PFSK-1 (cell line): ENCODE results near the gene INSL3.

Source experiments
- POLR2AphosphoS5 ChIP-seq: IDR thresholded peaks from 2 replicates; pipeline ENCODE4 v1.6.1; 2012; ENCODE audit warnings: low read depth, mild to moderate bottlenecking, control low read depth, low read length, moderate library complexity
- REST ChIP-seq, 2 experiments: IDR thresholded peaks; 2 replicates each; pipeline versions ENCODE4 v1.6.1 to v1.8.0; 2011 to 2012; ENCODE audit warnings: low read depth in 2 of 2, low read length in 2 of 2, control low read depth in 1 of 2, inconsistent platforms in 1 of 2, mild to moderate bottlenecking in 1 of 2, moderate library complexity in 1 of 2; ENCODE audit not compliant: insufficient read depth in 1 of 2
- TAF1 ChIP-seq: IDR thresholded peaks from 2 replicates; pipeline ENCODE4 v1.6.1; 2012; ENCODE audit warnings: low read length, control low read depth, borderline replicate concordance; ENCODE audit not compliant: insufficient read depth

DNA sequence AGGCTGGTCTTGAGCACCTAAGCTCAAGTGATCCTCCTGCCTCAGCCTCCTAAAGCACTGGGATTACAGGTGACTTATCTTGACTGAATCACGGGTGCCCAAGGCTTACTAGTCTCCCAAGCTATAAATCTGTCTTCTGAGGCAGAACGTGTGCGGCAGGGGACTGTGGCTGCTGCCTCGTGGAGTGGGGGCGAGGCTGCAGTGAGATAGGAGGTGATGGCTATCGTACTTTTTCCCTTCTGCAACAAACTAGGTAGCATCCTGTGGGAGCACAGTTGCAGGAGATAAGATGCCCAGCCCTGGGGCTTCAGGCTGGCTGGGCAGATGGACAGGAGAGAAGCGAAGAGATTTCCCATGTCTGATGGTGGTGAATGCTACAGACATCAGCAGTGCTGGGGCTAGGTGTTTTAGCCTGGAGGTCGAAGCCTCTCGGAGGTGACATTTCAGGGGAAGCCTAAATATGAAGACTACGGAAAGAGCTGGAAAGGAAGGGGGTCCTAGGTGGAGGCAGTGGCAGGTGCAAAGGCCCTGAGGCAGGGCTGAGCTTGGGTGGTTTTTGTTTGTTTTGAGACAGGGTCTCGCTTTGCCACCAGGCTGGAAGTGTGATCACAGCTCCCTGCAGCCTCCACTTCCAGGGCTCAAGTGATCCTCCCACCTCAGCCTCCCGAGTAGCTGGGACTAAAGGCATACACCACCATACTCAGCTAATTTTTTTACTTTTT lies 19.0 kb downstream of the INSL3 start:
- TF ChIP-seq POLR2AphosphoS5 (no peak), TAF1 (no peak), REST (IDR thresholded peaks at IDR 0.05; ENCODE audit: insufficient read depth in 1 of 2, low read depth in 2 of 2, low read length in 2 of 2) (no peak)
